22Rv1 (cell line): Measurements from ENCODE around the gene CAMK2B.

Experiments used
- CTCF ChIP-seq: fragments of 450-650 bp; IDR thresholded peaks from 2 replicates; pipeline ENCODE4 v1.5.1; 2017; ENCODE audit warnings: mild to moderate bottlenecking
- ZFX ChIP-seq: fragments of 450-650 bp; IDR thresholded peaks from 2 replicates; pipeline ENCODE4 v1.6.1; 2017; ENCODE audit warnings: antibody characterized with exemption, borderline replicate concordance

DNA sequence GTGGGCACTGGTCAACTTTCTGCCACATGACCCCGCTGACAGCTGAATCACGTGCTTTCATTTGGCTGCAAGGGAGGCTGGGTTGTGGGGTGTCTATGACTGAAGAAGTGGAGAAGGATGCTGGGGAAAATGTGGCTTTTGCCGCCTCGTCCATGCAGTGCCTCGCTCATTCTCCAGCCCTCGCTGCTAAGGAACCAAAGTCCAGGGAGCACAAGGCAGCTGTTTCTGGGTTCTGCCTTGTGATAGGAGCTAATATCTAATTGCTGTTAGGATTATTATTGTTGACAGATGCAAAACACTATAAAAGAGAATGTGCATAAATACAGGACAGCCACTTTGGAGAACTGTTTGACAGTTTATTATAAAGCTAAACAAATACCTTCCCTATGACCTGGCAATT, 4.9 kb upstream of the CAMK2B start:
- no peak for TF ChIP-seq CTCF
- no peak for TF ChIP-seq ZFX
